Smooth muscle cell (in vitro differentiated cells): ENCODE measurements around the gene TTLL9. TPM values are rescaled to one million over a fixed set of nuclear protein-coding genes. Genes with fewer than 3 reads are reported as not detected.

ENCODE experiments used
- DNase-seq: peaks from one replicate; lab custom pipeline; 2025; ENCODE audit not compliant: unreplicated experiment; lab: John Stamatoyannopoulos, UW
- H2AFZ ChIP-seq: fragments of 200-600 bp; sonication (generic); 2 replicates; pipeline ENCODE4 v1.6.0; 2016; ENCODE audit warnings: antibody characterized with exemption, low read depth, mild to moderate bottlenecking
- H3F3A ChIP-seq: fragments of 200-600 bp; sonication (generic); 2 replicates; pipeline ENCODE4 v1.6.0; 2017; ENCODE audit warnings: antibody characterized with exemption, low read depth
- H3K27ac ChIP-seq: fragments of 200-600 bp; sonication (generic); 2 replicates; pipeline ENCODE4 v1.5.1; 2016; ENCODE audit warnings: low read depth, mild to moderate bottlenecking
- H3K27me3 ChIP-seq: fragments of 200-600 bp; sonication (generic); 2 replicates; pipeline ENCODE4 v1.6.1; 2016; ENCODE audit warnings: low read depth, mild to moderate bottlenecking
- H3K36me3 ChIP-seq: fragments of 200-600 bp; sonication (generic); 2 replicates; pipeline ENCODE4 v1.5.1; 2016; ENCODE audit warnings: low read depth
- H3K4me1 ChIP-seq: fragments of 200-600 bp; sonication (generic); 2 replicates; pipeline ENCODE4 v1.5.1; 2016; ENCODE audit warnings: low read depth
- H3K4me2 ChIP-seq: fragments of 200-600 bp; sonication (generic); 2 replicates; pipeline ENCODE4 v1.6.0; 2016; ENCODE audit warnings: mild to moderate bottlenecking
- H3K4me3 ChIP-seq: fragments of 200-600 bp; sonication (generic); 2 replicates; pipeline ENCODE4 v1.5.1; 2016; ENCODE audit warnings: mild to moderate bottlenecking
- H3K79me2 ChIP-seq: fragments of 200-600 bp; sonication (generic); 2 replicates; pipeline ENCODE4 v1.6.0; 2016; ENCODE audit warnings: low read depth, mild to moderate bottlenecking
- H3K9ac ChIP-seq: fragments of 200-600 bp; sonication (generic); 2 replicates; pipeline ENCODE4 v1.6.0; 2016; ENCODE audit warnings: low read depth
- H3K9me3 ChIP-seq: fragments of 200-600 bp; sonication (generic); replicated peaks from 2 replicates; pipeline ENCODE4 v1.5.1; 2016; ENCODE audit warnings: low read depth
- H4K20me1 ChIP-seq: fragments of 200-600 bp; sonication (generic); 2 replicates; pipeline ENCODE4 v1.6.0; 2016; ENCODE audit warnings: low read depth
- CTCF ChIP-seq: fragments of 200-600 bp; sonication (generic); IDR thresholded peaks from 2 replicates; pipeline ENCODE4 v1.5.1; 2017; ENCODE audit warnings: borderline replicate concordance, mild to moderate bottlenecking, antibody characterized with exemption; ENCODE audit not compliant: insufficient read depth, poor library complexity, severe bottlenecking
- WGBS: methylation state at CpG from one replicate; pipeline ENCODE4 v1.1.7; 2016; ENCODE audit warnings: low lambda C conversion rate; 5-methylcytosine and 5-hydroxymethylcytosine counted together
- polyA plus RNA-seq: library from polyadenylated mRNA; unstranded; fragments of >200 nt; fragmentation: Nextera tagmentation; extraction: Ambion mirVana; gene quantifications from 2 replicates; pipeline ENCODE4 v1.2.1, GENCODE V29; 2016
- total RNA-seq: library from RNA; depleted of rRNA; stranded (reverse); fragments of >200 nt; gene quantifications from 2 replicates; pipeline ENCODE4 v1.2.3, GENCODE V29; 2014

The TTLL9 gene
- total and polyA plus RNA-seq, 2 experiments from 2014 or later, result 0.13 TPM; not detected in 1

GRCh38 chr20:31844737-31845299 is 25.6 kb upstream of the TTLL9 start:
- Histone ChIP-seq H3K4me1 (peaks cover 38% of the 10 kb centered on the region), H3K9ac (no peak overlapping the region)

GRCh38 chr20:31845300-31845863 is 25.1 kb upstream of the TTLL9 start, which contains the start of gene FOXS1:
FOXS1 (minus strand) TSS chr20:31845604; CDS start chr20:31845542, 62 bp downstream.
- Histone ChIP-seq H3K79me2 (no peaks in the 10 kb centered on the region), H3K27me3 (peaks cover 20% of the 10 kb centered on the region), H3K4me3 (no peak within 1 kb of the TSS), H3K9ac (no peak within 1 kb of the TSS), H2AFZ (peak within 1 kb of the TSS; percentile 2), H3F3A (peaks cover 4% of the 10 kb centered on the region), H3K4me1 (peaks cover 38% of the 10 kb centered on the region), H3K27ac (no peak within 1 kb of the TSS), H3K36me3 (no peaks in the 10 kb centered on the region), H4K20me1 (no peaks in the 10 kb centered on the region), H3K9me3 (no peaks in the 10 kb centered on the region), H3K4me2 (peak within 1 kb of the TSS; percentile 6)
- WGBS, result 61% methylated on average over 21 of the region's 21 CpGs
- DNase-seq, result no peak
- no peak for TF ChIP-seq CTCF

More at GRCh38 chr20:31844737-31845299, 25.6 kb upstream of the TTLL9 start:
- H3K4me2 ChIP-seq, result peak overlapping the region; percentile 6
- 96% methylated on average over 28 of the region's 28 CpGs for WGBS
- H2AFZ ChIP-seq, result no peak overlapping the region
- no peak for DNase-seq
- H3K27me3 ChIP-seq, result peaks cover 15% of the 10 kb centered on the region
- no peaks in the 10 kb centered on the region for H3K36me3 ChIP-seq
- peaks cover 4% of the 10 kb centered on the region for H3F3A ChIP-seq
- H3K27ac ChIP-seq, result no peak overlapping the region
- H3K4me3 ChIP-seq, result no peak overlapping the region
- H3K9me3 ChIP-seq, result no peaks in the 10 kb centered on the region
- no peaks in the 10 kb centered on the region for H4K20me1 ChIP-seq
- no peaks in the 10 kb centered on the region for H3K79me2 ChIP-seq
- TF ChIP-seq CTCF, result no peak

- no peak overlapping the region for H3K27ac ChIP-seq
- H3K9me3 ChIP-seq, result no peaks in the 10 kb centered on the region
- no peaks in the 10 kb centered on the region for H3K36me3 ChIP-seq
- H4K20me1 ChIP-seq, result no peaks in the 10 kb centered on the region
- no peak overlapping the region for H3K4me3 ChIP-seq
- H2AFZ ChIP-seq, result no peak overlapping the region
- H3F3A ChIP-seq, result peaks cover 4% of the 10 kb centered on the region
- WGBS, result 74% methylated on average over 3 of the region's 3 CpGs
- H3K4me2 ChIP-seq, result no peak overlapping the region
- H3K27me3 ChIP-seq, result peaks cover 33% of the 10 kb centered on the region
- H3K79me2 ChIP-seq, result no peaks in the 10 kb centered on the region
- no peak for TF ChIP-seq CTCF
- H3K4me1 ChIP-seq, result peaks cover 33% of the 10 kb centered on the region
- no peak for DNase-seq
- H3K9ac ChIP-seq, result no peak overlapping the region
Measured at GRCh38 chr20:31846793-31847138, 23.7 kb upstream of the TTLL9 start.
